ENCODE measurements around the gene DMRT2.

- no peak for TF ChIP-seq CTCF (IDR thresholded peaks at IDR 0.05)
- TF ChIP-seq EZH2 (IDR thresholded peaks at IDR 0.05; ENCODE audit: borderline replicate concordance, insufficient read depth, low read depth, low read length, poor library complexity, severe bottlenecking) = no peak
These were observed 35.5 kb upstream of the DMRT2 start for GRCh38 chr9:1014640-1015039.
